ENCODE data around the gene HAO1.
A peak's percentile ranks its signal among the peaks of the same experiment; 100 is the strongest.
"Not testable (repeated sequence)": the region's sequence is repeated elsewhere in the genome, so short reads cannot be mapped to it uniquely, and the experiment has no call there.

The HAO1 gene

GRCh38 chr20:7850775-7851490 is 89.3 kb downstream of the HAO1 start:
- no peak for DNase-seq

DNA sequence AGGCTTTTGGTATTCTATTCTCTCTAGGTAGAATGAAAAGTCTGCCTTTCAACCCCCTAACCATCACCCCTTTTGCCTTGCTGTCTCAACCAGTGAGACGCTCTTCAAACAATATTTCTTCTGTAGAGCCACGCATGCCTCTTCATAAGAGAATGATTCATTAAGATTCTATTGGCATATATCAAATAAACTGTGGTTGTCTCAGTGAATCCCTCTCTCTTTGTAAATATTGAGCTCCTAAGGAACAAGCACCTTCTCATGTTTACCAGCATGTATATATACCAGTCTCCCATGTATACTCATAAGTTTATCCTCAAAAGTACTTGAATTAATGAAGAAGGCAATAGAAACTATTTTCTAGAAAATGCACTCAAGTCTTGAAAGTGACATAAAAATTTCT is 90.6 kb downstream of the HAO1 start:
- no peak for DNase-seq

GRCh38 chr20:7848351-7848750 is 91.9 kb downstream of the HAO1 start:
- no peak for DNase-seq

DNA sequence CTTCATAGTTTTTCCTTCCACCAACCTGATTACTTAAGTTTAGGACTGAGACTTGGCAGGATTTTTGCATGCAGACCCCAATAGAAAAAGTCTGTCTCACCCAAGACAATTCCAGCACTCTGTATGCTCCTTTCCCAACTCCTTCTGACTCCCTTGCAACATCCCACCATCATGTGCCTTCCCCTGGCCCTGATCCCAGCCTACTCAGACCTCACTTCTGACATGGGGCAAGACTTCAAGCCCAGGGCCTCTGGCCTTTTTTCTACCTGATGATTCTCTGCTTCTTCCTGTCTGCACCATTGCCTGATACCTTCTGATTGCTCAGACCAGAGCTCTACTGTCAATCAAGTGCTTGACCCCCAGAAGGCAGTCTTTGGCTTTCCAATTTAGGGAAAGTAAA is 96.6 kb downstream of the HAO1 start:
- DNase-seq: no peak

GRCh38 chr20:7841971-7842310 is 98.3 kb downstream of the HAO1 start:
- peak; percentile 68 for DNase-seq

DNA sequence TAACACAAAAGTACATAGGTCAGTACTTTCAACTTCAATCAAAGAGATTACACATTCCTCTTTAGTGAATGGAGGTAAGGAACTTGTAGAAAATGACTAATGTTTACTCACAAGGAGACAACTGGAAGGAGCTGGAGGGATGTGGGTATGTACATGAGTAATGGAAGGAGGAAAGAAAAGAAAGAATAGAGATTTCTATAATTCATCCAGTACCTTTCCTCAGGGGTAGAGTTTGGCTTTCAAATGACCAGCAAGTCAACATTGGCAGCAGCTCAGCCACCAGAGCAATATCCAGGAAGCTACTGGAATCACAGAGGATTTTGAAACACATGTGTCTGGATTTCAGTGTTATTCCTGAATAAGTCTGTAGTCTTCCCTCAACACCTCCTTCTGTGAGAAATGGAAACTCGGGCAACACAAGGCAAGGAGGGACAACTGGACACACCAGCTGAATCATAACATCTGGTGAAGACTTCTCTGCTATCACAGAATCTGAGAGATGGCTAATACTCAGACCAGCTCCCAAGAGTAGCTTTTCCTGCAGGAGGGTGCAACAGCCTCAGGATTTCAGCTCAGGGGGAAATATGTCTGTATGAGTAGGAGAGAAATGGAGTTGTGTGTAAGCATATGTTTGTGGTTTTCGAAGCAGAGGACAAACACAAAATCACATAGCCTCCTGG is 98.8 kb downstream of the HAO1 start:
- DNase-seq: no peak

GRCh38 chr20:7836076-7836475 is 104.2 kb downstream of the HAO1 start:
- DNase-seq: no peak

DNA sequence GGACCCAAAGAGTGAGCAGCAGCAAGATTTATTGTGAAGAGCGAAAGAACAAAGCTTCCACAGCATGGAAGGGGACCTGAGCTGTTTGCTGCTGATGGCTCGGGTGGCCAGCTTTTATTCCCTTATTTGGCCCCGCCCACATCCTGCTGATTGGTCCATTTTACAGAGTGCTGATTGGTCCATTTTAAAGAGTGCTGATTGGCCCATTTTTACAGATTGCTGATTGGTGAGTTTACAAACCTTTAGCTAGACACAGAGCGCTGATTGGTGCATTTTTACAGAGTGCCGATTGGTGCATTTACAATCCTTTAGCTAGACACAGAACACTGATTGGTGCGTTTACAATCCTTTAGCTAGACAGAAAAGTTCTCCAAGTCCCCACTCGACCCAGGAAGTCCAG is 105.8 kb downstream of the HAO1 start:
- DNase-seq: not testable (repeated sequence)

Measured in right forelimb (tissue), 1 donor.